ENCODE measurements around the gene LBX2. TPM values are rescaled to one million over a fixed set of nuclear protein-coding genes. Genes with fewer than 3 reads are reported as not detected.

LBX2 gene
- total and polyA plus RNA-seq, 9 of the 15 experiments (the other 6 are each of a cell fraction or from before 2014, with no cell fraction given), result 0.39 to 6.2 (median 1.8) TPM; not detected in 1

DNA sequence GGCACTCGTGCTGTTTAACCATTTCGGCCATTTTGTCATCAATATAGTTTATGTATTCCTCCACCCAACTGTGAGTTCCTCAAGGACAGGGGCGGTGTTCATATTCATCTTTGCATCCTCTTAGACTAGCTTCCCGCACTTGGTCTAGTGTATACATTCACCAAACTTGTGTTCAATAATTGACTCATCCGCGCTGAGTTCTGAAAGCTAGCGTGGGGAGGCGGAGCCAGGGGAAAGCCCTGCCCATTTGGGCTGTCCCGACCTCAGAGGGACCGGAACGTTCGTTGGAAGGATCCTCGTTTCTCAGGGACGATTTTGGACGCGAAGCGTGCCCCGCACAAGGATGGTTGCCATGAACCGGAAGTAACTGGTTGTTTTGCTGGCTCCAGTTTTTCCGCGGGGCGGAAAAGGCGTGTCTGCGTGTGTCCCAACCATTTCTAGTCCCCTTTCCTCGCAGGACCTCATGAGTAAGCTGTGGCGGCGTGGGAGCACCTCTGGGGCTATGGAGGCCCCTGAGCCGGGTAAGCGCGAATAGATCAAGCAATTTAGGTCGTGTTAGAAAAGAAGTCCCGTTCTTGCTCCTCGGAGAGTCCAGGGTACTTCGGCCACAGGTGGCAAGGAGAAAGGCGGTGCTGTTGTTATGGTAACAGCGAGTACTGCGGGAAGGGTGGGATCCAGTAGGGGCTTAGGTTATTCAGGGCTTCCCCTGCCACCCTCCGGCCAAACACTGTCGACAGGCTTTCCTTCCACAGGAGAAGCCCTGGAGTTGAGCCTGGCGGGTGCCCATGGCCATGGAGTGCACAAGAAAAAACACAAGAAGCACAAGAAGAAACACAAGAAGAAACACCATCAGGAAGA lies 44.5 kb downstream of the LBX2 start, which contains the start of gene INO80B (continued):
- TF ChIP-seq, protein P1, sequence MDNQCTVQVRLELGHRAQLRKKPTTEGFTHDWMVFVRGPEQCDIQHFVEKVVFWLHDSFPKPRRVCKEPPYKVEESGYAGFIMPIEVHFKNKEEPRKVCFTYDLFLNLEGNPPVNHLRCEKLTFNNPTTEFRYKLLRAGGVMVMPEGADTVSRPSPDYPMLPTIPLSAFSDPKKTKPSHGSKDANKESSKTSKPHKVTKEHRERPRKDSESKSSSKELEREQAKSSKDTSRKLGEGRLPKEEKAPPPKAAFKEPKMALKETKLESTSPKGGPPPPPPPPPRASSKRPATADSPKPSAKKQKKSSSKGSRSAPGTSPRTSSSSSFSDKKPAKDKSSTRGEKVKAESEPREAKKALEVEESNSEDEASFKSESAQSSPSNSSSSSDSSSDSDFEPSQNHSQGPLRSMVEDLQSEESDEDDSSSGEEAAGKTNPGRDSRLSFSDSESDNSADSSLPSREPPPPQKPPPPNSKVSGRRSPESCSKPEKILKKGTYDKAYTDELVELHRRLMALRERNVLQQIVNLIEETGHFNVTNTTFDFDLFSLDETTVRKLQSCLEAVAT (IDR thresholded peaks at IDR 0.05), result no peak
- TF ChIP-seq SMARCA5 (IDR thresholded peaks at IDR 0.05), result no peak
- no peak; the same call in 1 of the 2 replicates for TF ChIP-seq ZFX (CRISPR knock-in tag; IDR thresholded peaks at IDR 0.05)
- no peak for TF ChIP-seq CHD4 (IDR thresholded peaks at IDR 0.05; ENCODE audit: insufficient read depth, insufficient replicate concordance, low read depth, low read length, poor library complexity, severe bottlenecking)
- TF ChIP-seq FOXA1 (IDR thresholded peaks at IDR 0.05; ENCODE audit: borderline replicate concordance), result no peak
- TF ChIP-seq, protein P2, sequence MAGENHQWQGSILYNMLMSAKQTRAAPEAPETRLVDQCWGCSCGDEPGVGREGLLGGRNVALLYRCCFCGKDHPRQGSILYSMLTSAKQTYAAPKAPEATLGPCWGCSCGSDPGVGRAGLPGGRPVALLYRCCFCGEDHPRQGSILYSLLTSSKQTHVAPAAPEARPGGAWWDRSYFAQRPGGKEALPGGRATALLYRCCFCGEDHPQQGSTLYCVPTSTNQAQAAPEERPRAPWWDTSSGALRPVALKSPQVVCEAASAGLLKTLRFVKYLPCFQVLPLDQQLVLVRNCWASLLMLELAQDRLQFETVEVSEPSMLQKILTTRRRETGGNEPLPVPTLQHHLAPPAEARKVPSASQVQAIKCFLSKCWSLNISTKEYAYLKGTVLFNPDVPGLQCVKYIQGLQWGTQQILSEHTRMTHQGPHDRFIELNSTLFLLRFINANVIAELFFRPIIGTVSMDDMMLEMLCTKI (IDR thresholded peaks at IDR 0.05; ENCODE audit: partially characterized antibody), result no peak
- TF ChIP-seq CTBP1 (IDR thresholded peaks at IDR 0.05; ENCODE audit: borderline replicate concordance), result peak; percentile 91; the same call in 1 of the 2 replicates
- TF ChIP-seq ARNT (IDR thresholded peaks at IDR 0.05), result peak; percentile 32 to 88; a peak in 3 of 4 replicates
- TF ChIP-seq ETV5 (CRISPR knock-in tag; IDR thresholded peaks at IDR 0.05; ENCODE audit: low read depth), result peak; percentile 75
- TF ChIP-seq, protein P3, sequence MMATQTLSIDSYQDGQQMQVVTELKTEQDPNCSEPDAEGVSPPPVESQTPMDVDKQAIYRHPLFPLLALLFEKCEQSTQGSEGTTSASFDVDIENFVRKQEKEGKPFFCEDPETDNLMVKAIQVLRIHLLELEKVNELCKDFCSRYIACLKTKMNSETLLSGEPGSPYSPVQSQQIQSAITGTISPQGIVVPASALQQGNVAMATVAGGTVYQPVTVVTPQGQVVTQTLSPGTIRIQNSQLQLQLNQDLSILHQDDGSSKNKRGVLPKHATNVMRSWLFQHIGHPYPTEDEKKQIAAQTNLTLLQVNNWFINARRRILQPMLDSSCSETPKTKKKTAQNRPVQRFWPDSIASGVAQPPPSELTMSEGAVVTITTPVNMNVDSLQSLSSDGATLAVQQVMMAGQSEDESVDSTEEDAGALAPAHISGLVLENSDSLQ (IDR thresholded peaks at IDR 0.05), result peak; percentile 61; the same call in 1 of the 2 replicates
- TF ChIP-seq ZNF253 (CRISPR knock-in tag; conservative IDR thresholded peaks at IDR 0.05), result no peak
- peak; percentile 60; the same call in 1 of the 2 replicates for TF ChIP-seq NFRKB (IDR thresholded peaks at IDR 0.05; ENCODE audit: low read depth)
- no peak for TF ChIP-seq SMARCB1 (IDR thresholded peaks at IDR 0.05; ENCODE audit: insufficient read length, low read depth)
- TF ChIP-seq ZFP1 (CRISPR knock-in tag; IDR thresholded peaks at IDR 0.05), result no peak
- no peak for TF ChIP-seq XRCC4 (IDR thresholded peaks at IDR 0.05; ENCODE audit: extremely low read depth, insufficient read depth, insufficient read length)
- no peak for TF ChIP-seq ZNF780A (CRISPR knock-in tag; IDR thresholded peaks at IDR 0.05)
- TF ChIP-seq, protein P4, sequence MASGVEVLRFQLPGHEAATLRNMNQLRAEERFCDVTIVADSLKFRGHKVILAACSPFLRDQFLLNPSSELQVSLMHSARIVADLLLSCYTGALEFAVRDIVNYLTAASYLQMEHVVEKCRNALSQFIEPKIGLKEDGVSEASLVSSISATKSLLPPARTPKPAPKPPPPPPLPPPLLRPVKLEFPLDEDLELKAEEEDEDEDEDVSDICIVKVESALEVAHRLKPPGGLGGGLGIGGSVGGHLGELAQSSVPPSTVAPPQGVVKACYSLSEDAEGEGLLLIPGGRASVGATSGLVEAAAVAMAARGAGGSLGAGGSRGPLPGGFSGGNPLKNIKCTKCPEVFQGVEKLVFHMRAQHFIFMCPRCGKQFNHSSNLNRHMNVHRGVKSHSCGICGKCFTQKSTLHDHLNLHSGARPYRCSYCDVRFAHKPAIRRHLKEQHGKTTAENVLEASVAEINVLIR (CRISPR knock-in tag; IDR thresholded peaks at IDR 0.05), result 0 out of 2 replicates have a peak, but pooled peaks have one; percentile 62
- peak; percentile 93 for TF ChIP-seq HDAC2 (IDR thresholded peaks at IDR 0.05)
- TF ChIP-seq, protein P5, sequence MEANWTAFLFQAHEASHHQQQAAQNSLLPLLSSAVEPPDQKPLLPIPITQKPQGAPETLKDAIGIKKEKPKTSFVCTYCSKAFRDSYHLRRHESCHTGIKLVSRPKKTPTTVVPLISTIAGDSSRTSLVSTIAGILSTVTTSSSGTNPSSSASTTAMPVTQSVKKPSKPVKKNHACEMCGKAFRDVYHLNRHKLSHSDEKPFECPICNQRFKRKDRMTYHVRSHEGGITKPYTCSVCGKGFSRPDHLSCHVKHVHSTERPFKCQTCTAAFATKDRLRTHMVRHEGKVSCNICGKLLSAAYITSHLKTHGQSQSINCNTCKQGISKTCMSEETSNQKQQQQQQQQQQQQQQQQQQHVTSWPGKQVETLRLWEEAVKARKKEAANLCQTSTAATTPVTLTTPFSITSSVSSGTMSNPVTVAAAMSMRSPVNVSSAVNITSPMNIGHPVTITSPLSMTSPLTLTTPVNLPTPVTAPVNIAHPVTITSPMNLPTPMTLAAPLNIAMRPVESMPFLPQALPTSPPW (CRISPR knock-in tag; IDR thresholded peaks at IDR 0.05), result peak; percentile 69
- TF ChIP-seq FOXM1 (IDR thresholded peaks at IDR 0.05; ENCODE audit: low read depth), result no peak
- TF ChIP-seq FOXM1 (CRISPR knock-in tag; IDR thresholded peaks at IDR 0.05; ENCODE audit: low read depth), result no peak
- peak; percentile 81 for TF ChIP-seq KLF1 (tag; IDR thresholded peaks at IDR 0.05)
- TF ChIP-seq ZNF239 (CRISPR knock-in tag; IDR thresholded peaks at IDR 0.05), result 0 out of 2 replicates have a peak, but pooled peaks have one; percentile 39

Measured in K562 (cell line).